HG03108 (cell line): Measurements from ENCODE around the gene FOSB.
"Not testable (repeated sequence)": the region's sequence is repeated elsewhere in the genome, so short reads cannot be mapped to it uniquely, and the experiment has no call there.

ENCODE experiments used
- ATAC-seq: cut with Tn5 transposase; IDR thresholded peaks from one replicate; pipeline ENCODE4 v1.9.1; 2021; ENCODE audit warnings: moderate library complexity; ENCODE audit not compliant: unreplicated experiment

The FOSB gene

GRCh38 chr19:45503909-45504308, 36.1 kb downstream of the FOSB start:
- ATAC-seq, result no peak

DNA sequence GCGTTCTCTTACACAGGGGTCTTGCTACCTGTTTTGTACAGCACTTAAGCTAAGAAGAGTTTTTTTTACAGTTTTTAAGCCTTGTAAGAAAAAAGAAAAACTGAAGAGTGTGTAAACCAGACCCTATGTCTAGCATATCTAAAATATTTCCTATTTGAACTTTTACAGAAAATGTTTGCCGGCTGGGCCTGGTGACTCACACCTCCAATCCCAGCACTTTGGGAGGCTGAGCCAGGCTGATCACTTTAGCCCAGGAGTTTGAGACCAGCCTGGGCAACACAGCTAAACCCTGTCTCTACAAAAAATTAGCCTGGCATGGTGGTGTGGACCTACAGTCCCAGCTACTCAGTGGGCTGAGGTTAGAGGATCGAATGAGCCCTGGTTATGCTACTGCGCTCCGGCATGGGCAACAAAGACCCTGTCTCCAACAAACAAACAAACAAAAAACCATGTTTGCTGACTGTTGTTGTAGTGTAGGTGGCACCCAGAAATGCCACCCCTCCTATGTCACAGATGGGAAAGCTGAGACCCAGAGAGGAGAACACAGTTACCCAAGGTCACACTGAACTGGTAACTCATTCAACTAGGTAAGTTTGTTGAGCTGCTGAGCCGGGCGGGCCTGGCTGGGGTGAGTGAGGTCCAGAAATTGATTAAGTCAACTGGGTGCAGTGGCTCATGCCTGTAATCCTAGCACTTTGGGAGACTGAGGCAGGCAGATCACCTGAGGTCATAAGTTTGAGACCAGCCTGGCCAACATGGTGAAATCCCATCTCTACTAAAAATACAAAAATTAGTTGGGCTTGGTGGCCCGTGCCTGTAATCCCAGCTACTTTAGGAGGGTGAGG, 37.6 kb downstream of the FOSB start:
- no peak for ATAC-seq

DNA sequence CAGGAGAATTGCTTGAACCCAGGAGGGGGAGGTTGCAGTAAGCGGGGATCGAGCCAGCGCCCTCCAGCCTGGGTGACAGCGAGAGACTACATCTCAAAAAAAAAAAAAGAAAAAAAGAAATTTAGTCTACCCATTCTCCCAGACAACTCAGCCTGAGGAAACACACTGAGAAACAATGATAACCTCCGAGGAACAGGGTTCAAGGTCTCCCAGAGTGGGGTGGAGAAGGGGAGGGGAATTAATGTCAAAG, 38.1 kb downstream of the FOSB start:
- no peak for ATAC-seq

DNA sequence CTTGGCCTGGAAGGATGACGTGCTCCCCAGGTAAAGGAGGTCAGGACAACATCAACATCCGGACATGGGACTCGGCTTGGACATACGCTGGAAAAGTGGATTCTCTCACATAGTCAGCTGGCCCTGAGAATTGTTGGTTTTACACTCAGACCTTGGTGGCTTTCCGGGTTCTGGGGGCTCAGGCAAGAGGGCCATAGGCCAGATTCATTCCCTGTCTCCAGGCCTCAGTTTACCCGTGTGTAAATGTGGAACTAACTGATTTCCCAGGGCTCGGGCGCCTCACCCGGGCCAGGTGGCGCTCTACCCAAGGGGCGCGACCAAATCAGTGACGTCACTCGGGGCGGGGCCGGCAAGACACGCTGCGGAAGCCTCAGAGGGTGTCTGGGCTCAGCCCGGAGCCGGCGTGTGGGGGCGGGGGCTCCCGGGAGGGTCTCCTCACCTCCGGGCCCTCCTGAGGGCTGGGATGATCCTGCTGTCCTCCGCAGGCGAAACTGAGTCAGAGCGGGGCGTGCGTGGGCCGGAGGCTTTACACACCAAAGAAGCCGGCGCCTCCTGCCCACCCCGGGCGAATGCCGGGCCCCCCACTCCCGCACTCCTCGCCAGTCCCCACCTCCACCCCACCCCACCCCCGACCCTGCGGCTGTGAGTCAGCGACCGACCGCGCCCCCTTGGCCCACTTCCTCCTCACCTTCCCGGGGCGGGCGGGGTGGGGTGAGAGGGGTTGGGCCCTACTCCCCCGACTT, 38.6 kb downstream of the FOSB start:
- ATAC-seq, result peak; percentile 55

DNA sequence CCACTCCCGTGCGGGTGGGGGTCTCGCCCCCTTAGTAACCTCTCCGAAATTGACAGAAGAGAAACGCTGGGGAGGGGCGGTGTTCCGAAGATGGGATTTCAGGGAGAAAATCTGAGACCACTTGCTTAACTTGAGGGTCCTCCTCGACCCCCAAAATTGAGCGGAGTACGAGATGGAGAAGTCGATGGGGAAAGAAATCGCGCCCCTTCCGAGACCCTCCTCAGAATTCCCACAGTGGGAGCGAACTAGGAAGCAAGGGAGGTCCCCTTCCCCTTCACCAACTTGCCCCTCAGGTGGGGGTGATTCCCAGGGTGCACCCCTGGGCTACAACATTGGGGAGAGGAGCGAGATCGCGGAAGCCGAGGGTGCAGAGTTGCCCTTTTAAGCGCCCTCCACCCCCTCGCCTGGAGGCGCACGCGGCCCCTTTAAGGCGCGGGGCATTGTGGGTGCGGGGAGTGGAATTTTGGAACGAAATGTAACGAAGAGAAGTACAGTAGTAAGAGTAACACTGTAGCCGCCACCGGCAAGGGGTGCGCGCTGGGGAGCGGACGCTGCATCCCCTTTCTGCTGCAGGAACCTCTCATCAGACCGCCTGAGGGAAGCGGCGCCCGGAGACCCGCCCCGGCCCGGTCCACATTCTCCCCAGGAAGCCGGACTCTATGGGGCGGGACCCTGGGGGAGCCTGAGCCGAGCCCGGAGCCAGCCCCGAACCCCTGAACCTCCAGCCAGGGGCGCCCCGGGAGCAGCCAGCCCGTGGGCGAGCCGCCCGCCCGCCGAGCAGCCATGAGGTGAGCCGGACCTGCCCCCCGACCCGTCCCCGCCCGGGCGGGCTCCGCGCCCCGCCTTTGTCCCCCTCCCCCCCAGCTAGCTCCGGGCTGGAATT, 39.4 kb downstream of the FOSB start, which contains the start of gene VASP:
Gene VASP (plus strand): TSS at position 491 of the 883 bp plus-strand sequence. CDS start 293 bp downstream, at position 784.
- peak; percentile 35 for ATAC-seq

- ATAC-seq, result no peak
These were observed 40.1 kb downstream of the FOSB start for GRCh38 chr19:45507872-45508416.

DNA sequence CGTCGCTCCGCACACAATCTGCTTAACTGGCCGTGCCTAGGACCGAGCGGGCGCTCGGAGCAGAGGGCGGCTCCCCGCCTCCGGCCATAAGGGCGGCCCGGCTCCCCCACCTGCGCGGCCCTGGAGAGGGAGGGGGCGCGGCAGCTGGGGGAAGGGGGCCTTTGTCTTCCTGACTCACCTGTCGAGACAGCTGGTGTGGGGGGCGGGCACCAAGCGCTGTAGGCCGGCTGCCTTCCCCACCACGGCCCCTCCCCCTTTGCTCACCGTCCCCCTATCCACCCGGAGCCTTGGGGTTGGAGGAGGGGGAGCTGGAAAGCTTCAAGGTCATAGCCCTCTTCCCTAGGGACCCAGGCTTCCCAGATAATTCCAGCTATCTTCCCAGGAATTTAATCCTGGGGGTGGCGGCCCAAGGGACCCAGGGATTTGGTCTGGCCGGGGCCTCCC, 40.6 kb downstream of the FOSB start:
- no peak for ATAC-seq

- ATAC-seq, result peak; percentile 24
These were observed 41.3 kb downstream of the FOSB start for GRCh38 chr19:45508861-45509691.

- no peak for ATAC-seq
These were observed 41.9 kb downstream of the FOSB start for GRCh38 chr19:45509692-45510015.

DNA sequence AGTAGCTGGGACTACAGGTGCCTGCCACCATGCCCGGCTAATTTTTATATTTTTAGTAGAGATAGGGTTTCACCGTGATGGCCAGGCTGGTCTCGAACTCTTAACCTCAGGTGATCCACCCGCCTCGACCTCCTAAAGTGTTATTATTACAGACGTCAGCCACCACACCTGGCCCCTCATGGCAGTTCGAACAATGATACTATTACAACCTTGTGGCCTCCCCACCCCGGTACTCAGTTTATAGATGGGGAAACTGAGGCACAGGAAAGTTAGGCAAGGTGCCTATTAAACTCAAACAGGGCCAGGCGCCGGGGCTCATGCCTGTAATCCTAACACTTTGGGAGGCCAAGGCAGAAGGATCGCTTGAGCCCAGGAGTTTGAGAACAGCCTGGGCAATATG, 42.6 kb downstream of the FOSB start:
- ATAC-seq, result not testable (repeated sequence)

DNA sequence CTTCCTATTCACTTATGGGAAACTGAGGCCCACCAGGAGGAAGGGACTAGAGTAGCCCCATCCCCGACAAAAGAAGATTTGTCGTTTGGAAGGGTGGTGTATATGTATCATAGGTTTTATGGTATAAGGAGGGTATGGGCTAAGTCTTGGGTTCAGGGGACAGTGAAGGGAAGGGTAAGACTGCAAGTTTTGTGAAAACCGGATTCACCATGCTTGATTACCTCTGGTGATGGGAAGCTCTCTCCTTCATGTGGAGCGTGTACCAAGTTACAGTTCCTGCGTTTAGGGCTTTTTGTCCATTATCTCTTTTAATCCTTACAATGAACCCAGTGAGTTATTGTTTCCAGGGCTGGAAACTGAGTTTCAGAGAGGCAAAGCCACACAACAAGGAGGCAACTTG, 43.3 kb downstream of the FOSB start:
- no peak for ATAC-seq

DNA sequence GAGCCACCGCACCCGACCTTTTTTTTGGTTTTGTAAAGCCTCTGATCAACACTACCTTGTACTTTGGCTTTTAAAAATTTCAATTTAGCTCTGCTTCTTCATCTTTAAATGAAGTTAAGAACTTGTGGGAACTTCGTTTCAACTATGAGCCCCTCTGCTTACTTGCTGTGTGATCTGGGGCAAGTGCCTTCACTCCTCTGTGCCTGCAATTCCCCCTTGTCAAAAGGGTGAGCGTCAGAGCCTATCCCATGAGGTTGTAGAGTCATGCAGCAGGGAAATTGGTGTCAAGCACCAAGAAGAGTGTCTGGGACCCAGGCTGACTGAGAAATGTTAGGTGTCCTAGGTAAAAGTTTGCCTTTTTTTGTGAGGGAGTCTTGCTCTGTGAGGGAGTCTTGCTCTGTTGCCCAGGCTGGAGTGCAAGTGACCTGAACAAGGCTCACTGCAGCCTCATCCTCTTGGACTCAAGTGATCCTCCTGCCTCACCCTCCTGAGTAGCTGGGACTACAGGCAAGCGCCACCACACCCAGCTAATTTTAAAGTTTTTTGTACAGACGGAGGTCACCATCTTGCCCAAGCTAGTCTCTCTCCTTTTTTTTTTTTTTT, 45.2 kb downstream of the FOSB start:
- no peak for ATAC-seq

DNA sequence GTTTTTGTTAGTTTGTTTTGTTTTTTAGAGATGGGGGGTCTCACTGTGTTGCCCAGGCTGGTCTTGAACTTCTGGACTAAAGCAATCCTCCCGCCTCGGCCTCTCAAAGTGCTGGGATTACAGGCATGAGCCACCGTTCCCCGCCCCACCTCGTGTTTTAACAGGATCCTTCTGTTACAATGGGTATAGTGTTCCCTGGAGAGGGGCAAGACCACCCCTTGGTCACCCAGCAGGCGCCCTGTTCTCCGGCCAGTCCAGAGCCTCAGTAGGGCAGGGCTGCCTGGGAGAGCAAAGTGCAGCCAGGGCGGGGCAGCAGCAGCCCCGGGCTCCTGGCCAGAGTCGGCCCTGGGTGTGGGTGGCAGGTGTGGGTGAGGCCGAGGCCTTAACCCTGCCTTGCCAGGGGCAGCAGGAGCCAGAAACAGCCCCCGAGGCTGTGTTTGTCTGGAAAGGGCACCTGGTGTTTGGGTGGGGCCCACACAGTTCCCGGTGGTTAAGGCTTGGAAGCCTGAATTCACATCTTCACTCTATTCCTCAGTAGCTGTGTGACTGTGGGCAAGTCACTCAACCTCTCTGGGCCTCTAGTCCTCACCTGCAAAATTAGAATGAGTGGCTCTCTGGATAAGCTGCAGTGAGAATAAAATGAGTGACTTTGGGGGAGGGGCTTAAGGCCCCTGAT, 46.7 kb downstream of the FOSB start:
- no peak for ATAC-seq

DNA sequence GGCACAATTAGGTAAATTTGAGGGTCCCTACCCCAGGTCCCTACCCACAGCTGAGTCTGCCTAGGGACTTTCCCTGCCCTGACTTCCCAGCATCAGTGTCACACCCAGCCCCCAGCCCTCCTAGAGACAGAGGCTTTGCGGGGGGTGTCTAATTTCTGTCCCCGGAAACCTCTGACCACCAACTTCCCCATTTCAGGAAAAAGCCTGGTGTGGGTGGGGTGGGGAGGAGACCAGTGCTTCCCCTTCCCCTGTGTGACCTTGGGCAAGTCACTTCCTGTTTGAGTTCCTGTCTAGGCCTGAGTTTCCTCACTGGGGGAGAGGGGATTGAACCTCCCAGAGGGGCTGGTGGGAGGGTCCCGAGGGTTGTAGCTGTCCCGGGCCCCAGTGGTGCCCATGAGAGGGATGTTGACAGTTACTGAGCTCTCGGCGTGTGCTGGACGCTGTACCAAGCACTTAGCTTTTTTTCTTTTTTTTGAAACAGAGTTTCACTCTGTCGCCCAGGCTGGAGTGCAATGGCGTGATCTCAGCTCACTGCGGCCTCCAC, 47.4 kb downstream of the FOSB start:
- no peak for ATAC-seq

- ATAC-seq, result no peak
These were observed 48.1 kb downstream of the FOSB start for GRCh38 chr19:45515807-45516401.

DNA sequence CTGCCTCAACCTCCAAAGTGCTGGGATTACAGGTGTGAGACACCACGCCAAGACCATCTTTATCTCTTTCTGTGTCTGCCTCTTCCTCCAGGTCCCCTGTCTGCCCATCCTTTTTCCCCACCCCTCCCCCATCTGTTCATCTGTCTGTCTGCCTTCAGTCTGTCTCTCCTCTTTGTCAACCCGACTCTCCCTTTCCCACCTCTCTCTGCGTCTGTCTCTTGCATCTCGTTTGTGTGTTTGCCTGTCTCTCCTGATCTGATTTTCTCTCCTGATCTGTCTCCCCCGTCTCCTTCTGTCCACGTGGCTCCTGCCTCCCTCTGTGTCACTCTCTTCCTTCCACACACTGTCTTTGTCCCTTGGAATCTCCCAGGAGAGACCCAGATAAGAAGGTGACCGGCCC, 49.4 kb downstream of the FOSB start:
- no peak for ATAC-seq

DNA sequence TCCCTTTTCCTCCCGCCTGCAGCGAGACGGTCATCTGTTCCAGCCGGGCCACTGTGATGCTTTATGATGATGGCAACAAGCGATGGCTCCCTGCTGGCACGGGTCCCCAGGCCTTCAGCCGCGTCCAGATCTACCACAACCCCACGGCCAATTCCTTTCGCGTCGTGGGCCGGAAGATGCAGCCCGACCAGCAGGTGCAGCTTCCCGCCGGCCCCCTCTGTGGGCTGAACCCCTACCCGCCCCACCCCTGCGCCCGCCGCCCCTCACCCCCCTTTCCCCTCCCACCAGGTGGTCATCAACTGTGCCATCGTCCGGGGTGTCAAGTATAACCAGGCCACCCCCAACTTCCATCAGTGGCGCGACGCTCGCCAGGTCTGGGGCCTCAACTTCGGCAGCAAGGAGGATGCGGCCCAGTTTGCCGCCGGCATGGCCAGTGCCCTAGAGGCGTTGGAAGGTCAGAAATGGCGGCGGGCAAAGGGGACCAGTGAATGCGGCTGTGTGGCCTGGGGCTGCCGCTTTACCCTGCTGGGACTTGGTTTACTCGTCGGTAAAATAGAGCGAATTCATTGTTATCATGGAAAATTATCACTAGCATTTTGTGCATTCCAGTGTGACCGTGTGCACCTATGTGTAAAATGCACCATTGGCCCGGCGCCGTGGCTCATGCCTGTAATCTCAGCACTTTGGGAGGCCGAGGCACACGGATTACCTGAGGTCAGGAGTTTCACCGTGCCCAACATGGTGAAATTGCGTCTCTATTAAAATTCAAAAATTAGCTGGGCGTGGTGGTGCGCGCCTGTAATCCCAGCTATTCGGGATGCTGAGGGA, 50.1 kb downstream of the FOSB start:
- ATAC-seq, result no peak

DNA sequence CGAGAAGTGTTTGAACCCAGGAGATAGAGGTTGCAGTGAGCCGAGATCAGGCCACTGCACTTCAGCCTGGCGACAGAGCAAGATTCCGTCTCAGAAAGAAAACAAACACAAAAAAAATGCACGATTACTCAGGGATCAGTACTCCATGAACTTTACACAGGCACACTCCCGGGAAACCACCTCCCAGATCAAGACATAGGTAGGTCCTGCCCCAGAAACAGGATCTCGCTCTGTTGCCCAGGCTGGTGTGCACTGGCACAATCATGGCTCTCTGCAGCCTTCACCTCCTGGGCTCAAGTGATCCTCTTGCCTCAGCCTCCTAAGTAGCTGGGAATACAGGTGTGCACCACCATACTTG, 50.7 kb downstream of the FOSB start:
- no peak for ATAC-seq
